Measurements from ENCODE around the gene CUEDC1.

The CUEDC1 gene

DNA sequence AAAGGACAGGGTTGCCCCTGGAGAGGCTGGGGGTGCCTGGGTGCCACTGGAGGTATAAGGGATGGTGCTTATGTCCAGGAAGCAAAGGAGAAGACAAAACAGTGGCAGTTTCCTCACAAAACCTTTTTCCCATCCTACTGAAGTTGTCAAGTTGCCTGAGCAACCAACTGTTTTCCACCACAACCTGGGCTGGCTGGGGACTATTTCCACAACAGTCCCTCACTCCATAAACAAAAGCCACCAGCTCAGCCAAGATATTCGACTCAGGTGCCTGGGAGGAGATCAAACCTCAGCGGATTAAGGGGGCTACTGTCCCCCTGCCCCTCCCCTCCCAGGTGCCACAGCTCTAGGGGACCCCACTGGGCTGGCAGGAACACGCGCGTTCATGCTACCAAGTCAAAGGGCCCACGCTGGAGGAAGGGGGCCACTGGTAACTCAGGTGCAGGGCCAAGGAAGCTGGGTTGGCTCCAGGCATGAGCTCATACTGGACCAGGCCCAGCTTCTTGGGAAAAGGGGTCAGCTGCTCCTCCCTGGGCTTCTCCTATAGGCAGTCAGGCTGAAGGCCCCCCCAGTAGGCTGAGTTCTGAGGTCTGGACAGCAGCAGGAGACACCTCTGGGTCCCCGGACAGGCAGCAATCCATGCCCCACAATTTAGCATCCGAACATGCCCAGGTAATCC lies 59.7 kb downstream of the CUEDC1 start:
- no peak for DNase-seq (ENCODE audit: low read depth, low spot score)

DNA sequence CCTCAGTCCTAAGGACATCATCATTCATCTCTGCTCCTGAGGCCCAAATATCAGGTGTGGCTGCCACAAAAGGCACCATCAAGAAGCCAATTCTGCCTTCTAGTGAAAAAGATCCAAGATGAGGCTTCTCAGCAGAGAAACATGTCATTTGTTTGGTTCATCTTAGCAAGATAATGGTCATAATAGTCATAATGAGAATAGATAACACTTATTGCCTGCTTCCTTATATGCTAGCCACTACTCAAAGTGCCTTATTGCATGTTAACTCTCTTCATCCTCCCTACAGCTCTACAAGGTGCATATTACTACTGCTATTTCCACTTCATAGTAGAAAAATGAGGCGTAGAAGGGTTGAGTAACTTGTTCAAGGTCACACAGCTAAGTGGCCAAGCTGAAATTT lies 60.4 kb downstream of the CUEDC1 start:
- no peak for DNase-seq (ENCODE audit: low read depth, low spot score)

DNA sequence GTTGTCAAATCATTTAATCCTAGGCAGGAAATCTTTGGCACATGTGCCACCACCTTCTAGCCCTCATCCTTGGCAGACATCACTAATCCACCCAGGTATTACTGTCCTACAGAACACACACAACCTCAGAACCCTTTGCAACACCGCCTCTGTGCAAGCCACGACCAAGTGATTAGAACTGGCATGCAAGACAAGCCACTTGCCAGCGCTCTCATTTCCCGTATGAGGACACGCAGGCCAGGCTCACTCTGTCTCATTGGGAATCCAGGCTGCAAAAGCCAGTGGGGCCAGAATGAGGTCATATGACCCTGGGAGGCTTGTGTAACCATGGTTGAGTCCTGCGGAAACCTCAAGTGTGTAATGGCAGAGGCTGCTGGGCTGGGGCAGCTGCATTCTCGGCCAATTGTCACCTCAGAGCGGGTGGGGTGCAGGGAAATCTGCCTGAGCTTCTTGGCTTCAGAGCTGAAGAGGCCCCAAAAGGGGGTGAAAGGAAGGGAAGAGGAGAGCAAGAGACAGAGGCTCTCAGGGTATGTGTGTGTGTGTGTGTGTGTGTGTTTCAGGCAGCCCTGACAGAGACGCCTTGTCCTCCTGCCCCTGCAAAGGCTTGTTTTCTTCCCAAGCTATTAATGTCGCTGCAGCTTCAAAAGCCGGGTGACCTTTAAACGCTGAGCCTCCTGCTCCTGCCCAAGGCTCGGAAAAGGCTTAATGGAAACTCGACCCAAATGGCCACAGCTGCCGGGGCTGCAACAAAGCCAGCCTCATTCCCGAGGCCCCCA lies 62.2 kb downstream of the CUEDC1 start:
- DNase-seq (ENCODE audit: low read depth, low spot score): peak; percentile 53

DNA sequence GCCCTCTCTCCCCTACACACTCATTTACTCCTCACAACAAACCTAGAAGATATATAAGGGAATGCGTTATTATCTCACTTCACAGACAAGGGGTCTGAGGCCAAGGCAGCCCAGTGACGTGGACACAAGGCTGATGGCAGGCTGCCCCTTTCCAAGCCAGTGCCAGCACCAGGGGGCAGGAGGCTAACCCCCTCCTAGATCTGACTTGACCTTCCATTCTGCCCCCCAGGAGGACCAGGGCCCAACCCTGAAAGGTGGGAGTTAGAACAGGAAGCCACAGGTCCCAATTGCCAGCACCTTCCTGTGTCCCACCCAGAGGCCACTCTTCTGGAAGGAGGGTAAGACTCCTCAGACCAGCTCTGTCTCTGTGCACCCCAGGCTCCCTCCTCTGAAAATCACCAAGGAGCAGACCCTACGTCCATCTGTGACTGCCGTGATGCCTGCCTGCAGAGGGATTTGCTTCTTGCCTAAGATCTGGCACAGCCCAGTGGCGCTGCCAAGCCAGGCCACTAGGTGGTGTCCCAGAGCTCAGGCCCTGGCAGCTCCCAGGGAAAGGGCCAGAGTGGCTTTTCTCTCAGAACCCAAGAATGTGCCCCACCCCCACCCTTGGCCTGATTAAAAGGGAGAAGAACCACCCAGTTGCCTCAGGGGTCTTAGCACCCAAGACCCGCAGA lies 62.9 kb downstream of the CUEDC1 start:
- DNase-seq (ENCODE audit: low read depth, low spot score): peak; percentile 64

DNA sequence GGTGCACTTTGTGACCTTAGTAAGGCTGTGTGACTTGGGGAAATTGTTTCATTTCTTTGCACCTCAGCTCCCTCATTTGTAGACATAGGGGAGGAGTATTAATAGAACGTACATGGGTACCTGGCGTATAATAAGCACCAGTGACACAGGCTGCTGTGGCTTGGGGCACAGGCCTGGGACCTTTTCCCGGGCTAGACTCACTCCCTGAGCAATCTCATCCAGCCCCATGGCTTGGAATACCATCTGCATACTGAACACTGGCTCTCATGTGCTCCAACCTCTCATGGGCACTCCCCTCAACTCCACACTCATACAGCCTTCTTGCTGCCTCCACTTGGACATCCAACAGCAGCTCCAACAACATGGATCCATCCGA lies 64.4 kb downstream of the CUEDC1 start:
- DNase-seq (ENCODE audit: low read depth, low spot score): no peak

DNA sequence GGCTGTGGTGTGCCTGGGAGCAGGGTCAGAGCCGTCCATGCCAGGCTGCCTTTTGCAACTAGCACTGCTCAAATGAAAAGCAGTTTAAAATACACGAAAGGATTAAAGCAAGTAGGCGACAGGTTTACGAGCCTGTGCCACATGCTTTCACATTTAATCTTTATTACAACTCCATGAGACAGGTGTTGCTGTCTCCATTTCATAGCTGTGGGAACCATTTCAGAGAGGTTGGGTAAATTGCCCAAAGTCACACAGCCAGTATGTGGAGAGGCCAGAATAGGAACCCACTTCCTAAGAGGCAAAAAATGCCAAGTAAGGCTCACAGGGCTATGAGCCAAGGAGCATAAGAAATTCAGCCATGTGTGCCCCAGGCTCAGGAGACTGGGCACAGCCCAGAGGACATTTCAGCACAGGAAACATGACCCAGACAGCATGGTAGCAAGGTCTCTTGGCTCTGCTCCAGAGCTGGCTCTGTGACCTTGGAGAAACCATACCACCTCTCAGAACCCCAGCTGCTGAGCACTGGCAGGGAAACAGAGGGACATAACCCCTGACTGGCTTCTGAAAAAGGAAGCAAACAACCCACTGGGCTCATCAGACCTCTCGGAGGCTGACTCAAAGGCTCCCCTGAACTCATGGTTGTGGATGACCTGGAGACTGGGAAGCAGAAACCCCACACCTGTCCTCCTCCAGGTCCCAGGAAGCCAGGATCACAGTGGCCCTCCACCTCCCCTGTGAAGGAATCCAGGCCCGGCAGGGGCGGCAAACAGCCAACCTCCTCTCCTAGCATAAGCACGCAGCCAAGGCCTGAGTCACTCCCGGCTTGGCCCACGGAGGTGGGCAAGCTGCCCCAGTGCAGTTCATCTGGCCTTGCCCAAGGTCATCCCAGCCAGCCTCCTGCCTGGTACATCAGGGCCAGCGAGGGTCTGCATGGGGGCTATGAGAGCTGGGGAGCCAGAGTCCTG lies 65.0 kb downstream of the CUEDC1 start:
- DNase-seq (ENCODE audit: low read depth, low spot score): no peak

DNA sequence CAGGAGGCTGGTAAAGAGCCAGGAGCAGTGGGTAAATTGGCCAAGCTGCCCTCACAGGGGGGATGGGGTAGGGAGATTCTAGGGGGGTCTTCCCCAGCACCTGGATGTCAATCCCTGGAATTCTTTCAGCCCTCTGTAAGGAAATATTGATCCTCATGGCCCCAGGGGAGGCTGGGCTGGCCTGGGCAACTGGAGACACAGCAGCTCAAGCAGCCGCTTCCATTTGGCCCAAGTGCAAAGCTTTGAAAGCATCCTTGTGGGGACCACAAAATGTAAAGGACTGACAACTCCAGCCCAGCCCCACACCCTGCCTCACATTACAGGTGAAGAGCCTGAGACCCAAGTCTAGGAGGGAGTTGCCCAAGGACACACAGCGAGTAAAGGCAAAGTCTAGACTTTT lies 66.0 kb downstream of the CUEDC1 start:
- no peak for DNase-seq (ENCODE audit: low read depth, low spot score)

DNA sequence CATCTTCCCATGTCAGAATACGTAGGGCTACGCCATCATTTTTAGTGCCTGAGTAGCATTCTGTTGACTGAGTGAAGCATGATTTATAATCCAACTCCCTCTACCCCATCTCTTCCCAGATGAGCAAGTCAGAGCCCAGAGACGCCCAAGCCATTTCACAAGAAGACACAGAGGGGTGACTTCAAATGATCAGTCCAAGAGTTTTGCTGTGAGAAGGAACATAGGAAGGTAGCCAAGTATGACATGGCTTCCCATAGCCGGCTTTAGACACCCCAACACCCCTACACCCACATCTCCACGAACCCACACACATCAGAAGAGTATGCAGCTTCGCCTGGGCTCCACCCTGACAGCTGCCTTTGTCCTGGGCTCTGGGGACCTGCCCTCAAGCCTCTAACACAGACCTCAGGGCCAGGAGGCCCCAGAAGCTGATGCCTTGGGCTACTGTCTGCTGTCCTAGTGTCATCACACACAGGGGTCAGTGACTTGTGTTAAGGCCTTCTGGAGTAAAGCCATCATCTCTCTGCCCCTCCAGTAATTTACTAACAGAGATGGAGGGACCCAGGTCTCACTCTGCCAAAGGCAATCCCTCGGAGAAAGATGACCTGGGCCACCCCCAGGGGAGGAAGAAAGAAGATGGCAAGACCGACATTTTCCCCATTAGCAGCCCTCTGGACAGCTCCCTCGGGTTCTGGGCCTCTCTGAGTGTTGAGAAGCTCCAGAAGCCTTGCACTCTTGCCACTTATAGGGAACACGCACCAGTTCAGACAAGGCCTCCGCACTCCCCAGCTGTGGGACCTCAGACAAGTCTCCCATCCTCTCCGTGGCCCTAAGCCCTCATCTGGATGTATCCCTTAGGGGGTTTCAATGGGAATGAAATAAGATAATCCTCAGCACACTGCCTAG lies 66.6 kb downstream of the CUEDC1 start:
- no peak for DNase-seq (ENCODE audit: low read depth, low spot score)

DNA sequence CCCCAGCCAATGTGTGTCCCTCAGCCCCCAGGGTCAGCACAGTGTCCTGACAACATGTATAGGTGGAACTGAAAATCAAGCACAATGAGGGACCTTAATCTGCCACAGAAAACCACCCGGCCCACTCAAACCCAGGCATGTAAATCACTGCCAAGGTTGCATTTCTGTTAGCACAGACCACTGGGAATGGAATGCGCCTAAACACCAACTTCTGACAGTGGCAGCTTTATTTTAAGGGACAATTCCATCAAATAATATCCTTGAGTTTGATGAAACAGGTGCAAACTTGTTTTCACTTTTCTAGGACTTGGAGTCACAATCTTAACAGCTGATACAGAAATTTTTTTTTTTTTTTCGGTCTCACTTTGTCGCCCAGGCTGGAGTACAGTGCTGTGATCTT lies 68.1 kb downstream of the CUEDC1 start:
- no peak for DNase-seq (ENCODE audit: low read depth, low spot score)

DNA sequence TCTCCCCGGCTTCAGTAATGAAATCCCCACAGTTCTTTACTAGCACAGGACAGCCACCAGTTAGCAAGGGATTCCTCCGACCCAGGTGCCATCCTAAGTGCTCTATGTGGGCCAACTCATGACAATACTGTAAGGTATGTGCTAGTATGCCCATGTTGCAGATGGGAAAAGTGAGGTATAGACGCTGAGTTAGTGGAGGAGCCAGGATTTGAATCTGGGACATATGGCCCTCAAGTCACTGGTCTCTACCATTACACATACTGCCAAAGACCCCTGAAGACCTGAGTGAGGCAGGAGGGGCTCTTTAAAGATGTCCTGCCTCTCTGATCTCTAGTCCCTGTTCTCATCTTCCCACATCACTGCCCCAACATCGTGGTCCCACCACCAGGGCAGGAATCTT lies 69.2 kb downstream of the CUEDC1 start:
- no peak for DNase-seq (ENCODE audit: low read depth, low spot score)

DNA sequence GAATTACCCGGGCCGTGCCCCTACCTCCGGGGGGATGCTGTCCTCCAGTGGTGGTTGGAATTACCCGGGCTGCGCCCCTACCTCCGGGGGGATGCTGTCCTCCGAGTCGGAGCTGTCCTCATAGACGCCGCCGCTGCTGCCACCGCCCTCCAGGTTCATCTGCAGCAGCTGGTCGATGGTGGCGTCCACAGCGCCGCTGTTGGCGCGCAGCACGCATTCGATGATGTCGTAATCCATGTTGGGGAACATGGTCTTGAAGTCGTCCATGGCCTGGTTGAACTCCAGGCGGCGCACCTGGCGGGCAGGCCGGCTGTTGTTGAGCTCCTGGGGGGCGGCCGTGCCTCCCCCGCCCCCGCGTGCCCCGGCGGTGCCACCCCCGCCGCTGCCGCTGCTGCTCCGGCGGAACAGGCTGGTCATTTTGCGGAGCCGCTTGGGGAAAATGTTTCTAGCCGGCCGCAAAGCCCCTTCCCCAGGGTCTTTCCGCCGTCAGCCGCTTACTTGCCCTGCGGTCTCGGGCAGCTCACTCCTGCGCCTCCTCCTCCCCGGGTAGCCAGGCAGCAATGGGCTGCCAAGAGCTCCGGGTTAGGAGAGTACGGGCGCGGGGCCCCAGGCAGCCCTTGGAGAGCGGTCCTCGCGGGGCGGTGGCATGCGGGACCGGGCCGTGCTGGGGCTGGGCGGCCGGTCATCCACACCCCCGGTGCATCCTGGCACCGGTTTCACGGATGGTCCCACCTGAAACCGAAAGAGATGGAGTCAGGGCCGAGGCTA lies 69.9 kb downstream of the CUEDC1 start:
- DNase-seq (ENCODE audit: low read depth, low spot score): no peak

DNA sequence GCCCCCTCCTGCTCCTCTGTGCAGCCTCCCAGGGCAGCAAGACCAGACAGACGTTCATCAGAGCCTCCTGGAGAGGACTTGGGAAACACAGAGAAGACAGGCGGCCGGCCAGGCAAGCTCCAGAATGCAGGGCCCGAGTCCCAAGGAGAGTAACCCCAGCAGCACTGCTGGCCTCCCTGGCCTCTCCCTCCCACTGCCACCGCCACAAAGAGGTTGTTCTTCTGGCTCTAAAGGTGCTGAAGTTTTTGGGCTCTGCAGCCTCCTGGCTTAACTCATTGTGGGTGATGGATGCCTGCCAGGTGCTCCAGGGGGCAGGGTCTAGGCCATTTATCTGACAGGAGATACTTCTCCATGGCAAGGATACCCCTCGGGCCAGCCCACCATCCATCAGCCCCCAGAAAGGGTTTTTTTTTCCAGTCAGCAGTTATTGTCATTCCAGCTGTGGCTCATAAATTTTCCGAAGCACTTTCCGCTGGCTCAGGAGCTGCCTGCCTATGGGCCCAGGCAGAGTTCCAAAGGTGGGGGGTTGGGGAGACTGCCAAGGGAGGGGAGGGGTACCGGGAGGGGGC lies 73.3 kb downstream of the CUEDC1 start:
- no peak for DNase-seq (ENCODE audit: low read depth, low spot score)

DNA sequence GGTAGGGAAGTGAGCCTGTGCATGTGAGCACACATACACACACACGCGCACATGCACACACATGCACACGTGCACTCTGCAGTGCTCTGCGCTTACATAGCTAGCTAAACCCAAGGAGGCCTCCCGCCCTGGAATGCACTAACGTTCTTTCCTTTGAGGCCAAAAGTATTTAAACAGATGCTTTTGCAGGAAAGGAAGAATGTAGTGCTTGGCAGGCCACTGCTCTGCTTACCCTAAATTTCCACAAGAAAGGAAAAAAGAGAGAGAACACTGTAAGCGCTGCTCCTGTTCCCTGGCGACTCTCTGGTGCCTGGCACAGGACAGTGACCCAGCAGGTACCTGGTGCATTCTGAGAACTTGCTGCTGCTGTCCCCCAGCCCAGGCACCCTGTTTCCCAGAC lies 74.1 kb downstream of the CUEDC1 start:
- no peak for DNase-seq (ENCODE audit: low read depth, low spot score)

DNA sequence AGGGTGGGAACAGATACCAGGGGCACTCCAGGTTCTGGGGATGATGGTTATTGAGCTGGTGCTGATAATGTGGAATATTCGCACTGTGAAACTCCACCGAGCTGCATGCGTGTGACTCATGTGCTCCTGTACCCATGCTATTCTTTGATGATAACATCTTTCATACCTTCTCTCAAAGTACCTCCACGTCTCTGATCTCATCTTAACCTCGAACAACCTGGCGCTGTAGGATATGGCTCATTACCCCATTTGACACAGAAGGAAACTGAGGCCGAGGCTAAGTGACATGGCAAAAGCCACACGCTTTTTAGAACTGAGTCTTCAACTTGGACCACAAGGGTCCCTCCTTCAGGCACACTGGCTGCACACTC lies 75.1 kb downstream of the CUEDC1 start:
- no peak for DNase-seq (ENCODE audit: low read depth, low spot score)

DNA sequence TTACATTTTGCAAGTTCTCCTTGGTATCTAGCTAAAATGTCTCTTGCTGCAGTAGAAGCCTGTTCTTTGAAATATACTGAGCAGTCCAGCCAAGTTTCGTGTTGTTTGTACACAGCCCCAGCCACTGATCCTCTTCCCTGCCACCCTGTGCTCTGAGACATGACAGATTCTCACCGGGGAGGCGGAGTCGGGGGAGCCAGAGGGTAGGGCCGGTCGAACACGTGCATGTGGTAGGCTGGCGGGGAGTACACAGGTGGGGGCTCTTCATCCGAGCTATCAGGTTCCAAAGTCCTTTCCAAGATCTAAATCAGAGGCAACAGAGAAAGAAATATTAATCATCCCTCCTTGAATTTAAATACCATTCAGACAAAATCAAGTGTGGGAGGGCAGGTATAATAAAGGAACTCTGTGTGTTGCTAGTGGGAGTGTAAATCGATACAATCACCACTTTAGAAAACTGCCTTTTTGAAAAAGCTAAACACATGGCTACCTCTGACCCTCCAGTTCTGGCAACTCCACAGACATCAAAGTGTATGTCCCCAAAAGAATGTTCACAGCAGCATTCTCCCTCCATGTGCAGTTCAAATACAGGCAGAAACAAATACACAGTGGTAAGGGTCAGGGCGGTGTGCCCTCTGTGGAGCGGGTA lies 75.7 kb downstream of the CUEDC1 start:
- DNase-seq (ENCODE audit: low read depth, low spot score): no peak

DNA sequence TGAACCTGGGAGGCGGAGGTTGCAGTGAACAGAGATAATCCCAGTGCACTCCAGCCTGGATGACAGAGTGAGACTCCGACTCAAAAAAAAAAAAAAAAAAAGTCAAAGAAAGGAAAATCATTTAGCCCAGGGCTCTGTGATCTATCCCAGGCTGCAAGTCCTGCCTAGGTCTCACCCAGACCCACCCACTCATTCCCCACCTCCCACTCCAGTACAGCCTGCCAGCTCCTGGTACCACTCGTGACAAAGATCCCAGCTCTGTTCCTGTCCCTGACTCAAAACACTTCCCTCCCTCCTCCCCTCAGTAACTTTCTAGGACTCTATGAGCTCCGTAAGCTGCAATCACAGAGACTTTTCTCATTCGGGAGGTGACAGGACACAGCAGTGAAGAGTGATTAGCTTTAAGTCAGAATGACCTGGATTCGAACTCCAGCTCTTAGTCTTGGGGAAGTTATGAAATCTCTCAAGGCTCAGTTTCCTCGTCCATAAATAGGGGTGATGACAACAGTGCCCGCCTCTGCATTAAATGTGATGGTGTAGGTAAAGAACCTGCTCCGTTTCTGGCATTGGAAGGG lies 77.3 kb downstream of the CUEDC1 start:
- DNase-seq (ENCODE audit: low read depth, low spot score): no peak

DNA sequence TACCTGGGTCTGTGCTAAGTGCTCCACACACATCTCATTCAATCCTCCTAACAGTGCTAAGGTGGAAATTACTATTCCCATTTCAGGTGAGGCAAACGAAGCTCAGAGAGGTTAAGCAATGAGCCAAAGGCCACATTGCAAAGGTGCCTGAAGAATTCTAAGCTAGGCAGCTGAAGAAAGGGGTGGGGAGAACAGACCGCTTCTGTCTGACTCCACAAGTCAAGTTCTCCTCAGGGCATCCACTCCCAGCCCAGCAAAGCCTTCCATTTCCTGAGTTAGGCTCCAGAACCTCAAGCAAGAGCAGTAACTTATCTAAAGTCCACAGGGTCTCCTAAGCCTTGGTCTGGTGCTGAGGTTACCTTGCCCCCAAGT lies 78.4 kb downstream of the CUEDC1 start:
- no peak for DNase-seq (ENCODE audit: low read depth, low spot score)

DNA sequence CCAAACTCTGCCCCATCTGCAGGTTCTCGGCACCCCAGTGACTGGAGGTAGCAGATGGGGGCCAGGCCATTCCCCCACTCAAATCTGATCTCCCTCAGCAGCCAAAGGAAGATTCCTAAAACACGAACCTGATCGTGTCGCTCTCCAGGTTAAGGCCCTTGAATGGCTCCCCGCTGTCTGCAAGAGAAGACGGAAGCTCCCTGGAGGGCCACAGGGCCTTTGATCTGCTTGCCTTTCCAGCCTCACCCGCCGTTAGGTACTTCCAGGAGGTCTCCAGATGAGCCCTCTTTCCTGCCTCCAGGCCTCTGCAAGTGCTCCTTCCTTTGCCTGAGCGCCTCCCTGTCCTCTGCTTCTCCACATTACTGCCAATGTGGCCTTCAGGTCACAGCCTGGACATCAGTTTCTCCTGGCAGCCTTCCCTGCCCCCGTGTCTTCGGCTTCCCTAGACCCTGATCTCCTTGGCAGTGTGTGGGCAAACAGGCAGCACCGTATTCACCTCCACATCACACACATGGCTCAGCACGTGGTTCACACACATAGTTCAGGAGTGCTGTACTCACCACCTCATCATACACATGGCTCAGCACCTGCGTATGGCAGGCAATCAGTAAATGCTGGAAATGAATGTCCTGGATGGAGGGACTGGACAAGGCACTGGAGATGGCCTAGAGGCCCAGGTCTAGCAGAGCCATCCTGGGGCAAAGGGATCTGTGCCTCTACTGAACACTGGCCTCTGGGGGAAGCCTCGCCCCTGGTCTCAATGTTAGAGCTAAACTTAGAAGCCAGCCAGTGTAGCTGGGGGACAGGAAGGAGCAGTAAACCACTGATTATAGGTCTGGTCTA lies 79.0 kb downstream of the CUEDC1 start:
- no peak for DNase-seq (ENCODE audit: low read depth, low spot score)
